Muscle of arm (tissue), 12 donors: ENCODE measurements around the gene NLRP3. TPM values are rescaled to one million over a fixed set of nuclear protein-coding genes. Genes with fewer than 3 reads are reported as not detected.
"Not testable (repeated sequence)": the region's sequence is repeated elsewhere in the genome, so short reads cannot be mapped to it uniquely, and the experiment has no call there.

ENCODE experiments used
- DNase-seq: peaks from one replicate; pipeline ENCODE4 v3.0.0-alpha.2; 2013
- polyA plus RNA-seq, 12 donors: library from polyadenylated mRNA; unstranded; fragments of 120-200 nt; gene quantifications; one replicate each; pipeline ENCODE4 v1.2.1, GENCODE V29; 2013; ENCODE audit not compliant: insufficient read length in 12 of 12

Gene NLRP3
- polyA plus RNA-seq, 12 donors: 0.78 to 2.0 (median 1.1) TPM; not detected in 2

DNA sequence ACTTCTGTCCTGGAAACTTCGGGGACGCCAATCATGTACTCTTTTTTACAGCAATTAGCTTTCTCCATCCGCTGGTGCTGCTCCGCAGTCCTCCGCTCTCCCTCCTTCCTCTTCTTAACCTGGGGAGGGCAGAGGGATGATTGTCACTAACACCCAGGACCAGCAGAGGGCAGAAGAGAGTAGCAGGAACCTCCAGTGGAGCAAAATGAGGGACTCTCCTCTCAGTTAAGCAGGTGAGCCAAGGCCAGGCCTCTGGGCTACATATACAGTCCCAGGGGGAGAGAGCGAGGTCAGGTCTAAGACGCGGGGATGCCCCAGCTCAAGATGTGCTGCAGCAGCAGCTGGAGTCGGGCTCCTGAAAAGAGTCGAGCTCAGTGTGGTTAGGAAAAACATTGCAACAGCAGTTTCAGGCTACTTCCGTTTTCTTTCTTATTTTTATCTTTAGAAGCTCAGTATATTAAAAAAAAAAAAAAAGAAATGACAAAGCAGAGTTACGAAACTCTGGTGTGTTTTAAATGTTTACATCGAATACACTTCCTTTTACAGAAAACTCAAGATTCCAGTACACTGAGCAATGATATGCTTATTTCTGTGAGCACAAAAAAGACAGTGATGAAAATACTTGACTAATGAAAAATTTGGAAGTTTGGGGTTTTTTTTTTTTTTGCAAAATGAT is 25.7 kb upstream of the NLRP3 start:
- peak; percentile 83 for DNase-seq

GRCh38 chr1:247390996-247391395 is 25.0 kb upstream of the NLRP3 start:
- no peak for DNase-seq

DNA sequence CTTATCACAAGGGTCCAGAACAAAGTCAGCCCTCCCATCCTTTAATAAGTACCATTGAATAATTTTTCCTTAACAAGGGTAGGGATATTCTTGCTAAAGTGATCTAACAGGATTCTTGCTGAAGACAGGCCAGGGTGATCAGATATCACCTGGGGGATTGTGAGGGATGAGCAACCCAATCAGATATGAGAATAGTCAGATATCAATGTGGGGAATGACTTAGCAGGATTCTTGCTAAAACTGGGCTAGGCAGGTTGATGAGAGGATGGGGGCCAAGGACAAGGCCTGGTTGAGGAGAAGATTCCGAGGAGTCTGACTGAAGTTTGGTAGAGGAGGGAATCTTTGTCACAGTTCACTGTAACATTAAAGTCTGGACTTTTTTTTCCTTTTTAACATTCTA is 23.9 kb upstream of the NLRP3 start:
- no peak for DNase-seq

GRCh38 chr1:247395075-247395474 is 20.9 kb upstream of the NLRP3 start:
- not testable (repeated sequence) for DNase-seq

GRCh38 chr1:247400685-247401084 is 15.3 kb upstream of the NLRP3 start:
- DNase-seq: no peak

GRCh38 chr1:247401310-247402119 is 14.5 kb upstream of the NLRP3 start:
- DNase-seq: no peak

GRCh38 chr1:247402120-247402675 is 13.8 kb upstream of the NLRP3 start:
- no peak for DNase-seq

DNA sequence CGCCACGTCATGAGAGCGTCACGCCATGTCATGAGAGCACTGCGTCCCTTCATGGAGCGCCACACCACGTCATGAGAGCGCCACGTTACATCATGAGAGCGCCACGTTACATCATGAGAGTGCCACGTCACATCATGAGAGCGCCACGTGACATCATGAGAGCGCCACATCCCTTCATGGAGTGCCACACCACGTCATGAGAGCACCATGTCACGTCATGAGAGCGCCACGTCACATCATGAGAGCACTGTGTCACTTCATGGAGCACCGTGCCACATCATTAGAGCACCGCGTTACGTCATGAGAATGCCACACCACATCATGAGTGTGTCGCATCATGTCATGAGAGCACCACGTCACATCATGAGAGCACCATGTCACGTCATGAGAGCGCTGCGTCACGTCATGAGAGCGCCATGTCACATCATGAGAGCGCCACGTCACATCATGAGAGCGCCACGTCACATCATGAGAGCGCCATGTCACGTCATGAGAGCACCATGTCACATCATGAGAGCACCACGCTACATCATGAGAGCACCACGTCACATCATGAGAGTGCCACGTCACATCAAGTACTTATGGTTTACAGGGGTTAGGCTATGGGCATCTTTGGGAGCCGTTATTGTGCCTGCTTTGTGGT is 9.8 kb upstream of the NLRP3 start:
- no peak for DNase-seq

DNA sequence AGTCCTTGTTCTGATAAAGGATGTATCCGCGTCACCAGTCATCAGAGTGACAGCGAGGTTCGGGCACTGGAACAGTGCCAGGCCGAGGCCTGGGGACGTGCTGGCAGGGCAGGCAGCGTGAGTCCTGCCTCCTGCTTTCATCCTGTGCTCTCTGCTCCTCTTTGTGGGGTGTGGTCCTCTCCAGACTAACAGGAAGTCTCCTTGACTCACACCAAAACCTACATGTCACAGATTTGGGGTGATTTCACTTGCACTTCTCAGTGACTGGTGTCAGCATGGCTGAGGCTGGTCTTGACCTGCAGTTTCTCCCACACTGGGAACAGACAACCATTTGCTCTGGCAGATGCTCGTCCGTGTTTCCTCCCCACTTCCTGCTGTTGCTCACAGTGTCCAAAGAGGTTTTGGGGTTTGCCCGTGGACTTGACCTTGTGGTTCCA is 8.8 kb upstream of the NLRP3 start:
- no peak for DNase-seq

DNA sequence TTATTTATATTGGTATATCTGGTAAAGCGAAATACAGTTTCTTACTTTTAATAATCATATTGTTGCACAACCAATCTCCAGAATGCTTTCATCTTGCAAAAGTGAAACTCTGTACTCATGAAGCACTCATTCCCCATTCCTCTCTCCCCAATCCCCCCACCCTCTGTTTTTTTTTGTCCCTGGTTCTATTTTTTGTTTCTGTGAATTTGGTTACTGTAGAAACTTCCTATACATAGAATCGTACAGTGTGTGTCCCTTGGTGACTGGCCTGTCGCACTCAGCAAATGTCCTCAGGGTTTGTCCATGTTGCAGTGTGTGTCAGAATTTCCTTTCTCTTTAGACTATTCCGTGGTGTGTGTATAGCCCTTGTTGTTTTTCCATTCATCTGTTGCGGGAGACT is 7.9 kb upstream of the NLRP3 start:
- no peak for DNase-seq

- DNase-seq: no peak
Observed at GRCh38 chr1:247409869-247410544, 6.0 kb upstream of the NLRP3 start.

DNA sequence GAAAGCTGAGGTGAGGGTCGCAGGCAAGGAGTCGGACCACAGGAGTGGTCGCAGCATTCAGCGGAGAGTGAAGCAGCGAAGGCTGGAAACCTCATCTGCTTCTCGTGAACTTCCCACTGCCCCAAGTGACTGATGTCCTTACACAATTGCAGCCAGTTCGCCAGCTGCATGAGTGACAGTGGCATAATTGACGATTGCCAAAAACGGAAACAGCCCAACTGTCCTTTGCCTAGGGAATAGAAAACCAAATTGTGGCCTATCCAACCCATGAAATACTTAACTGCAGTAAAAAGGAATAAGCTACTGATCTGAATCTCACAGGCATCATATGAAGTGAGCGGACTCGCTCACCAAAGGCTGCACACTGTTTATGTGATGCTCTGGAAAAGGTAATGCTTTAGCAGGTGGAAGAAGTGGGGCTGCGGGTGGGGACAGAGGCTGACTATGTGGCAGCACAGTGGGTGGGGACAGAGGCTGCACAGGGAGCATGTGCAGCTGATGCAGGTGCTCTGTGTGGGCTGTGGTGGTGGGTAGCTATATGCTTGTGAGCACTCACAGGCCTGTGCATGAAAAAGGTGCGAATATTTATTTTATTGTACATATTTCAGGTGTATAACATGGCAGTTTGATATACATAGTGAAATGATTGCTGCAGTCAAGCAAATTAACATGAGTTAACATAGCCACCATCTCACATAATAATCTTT is 4.2 kb upstream of the NLRP3 start:
- no peak for DNase-seq

- DNase-seq: no peak
Observed at GRCh38 chr1:247417831-247418230, 1.9 kb downstream of the NLRP3 start.

DNA sequence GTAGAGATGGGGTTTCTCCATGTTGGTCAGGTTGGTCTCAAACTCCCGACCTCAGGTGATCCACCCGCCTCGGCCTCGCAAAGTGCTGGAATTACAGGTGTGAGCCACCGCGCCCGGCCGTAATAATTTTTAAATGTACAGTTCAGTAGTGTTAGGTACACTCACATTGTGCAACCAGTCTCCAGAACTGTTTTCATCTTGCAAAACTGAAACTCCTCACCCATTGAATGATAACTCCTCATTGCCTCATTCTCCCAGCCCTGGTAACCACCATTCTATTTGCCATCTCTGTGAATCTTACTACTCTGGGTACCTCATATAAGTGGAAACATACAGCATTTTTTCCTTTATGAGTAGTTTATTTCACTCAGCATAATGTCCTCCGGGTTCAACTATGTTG is 3.4 kb downstream of the NLRP3 start:
- no peak for DNase-seq

GRCh38 chr1:247421074-247421473 is 5.1 kb downstream of the NLRP3 start:
- DNase-seq: no peak

GRCh38 chr1:247429496-247429895 is 13.5 kb downstream of the NLRP3 start:
- DNase-seq: peak; percentile 38

DNA sequence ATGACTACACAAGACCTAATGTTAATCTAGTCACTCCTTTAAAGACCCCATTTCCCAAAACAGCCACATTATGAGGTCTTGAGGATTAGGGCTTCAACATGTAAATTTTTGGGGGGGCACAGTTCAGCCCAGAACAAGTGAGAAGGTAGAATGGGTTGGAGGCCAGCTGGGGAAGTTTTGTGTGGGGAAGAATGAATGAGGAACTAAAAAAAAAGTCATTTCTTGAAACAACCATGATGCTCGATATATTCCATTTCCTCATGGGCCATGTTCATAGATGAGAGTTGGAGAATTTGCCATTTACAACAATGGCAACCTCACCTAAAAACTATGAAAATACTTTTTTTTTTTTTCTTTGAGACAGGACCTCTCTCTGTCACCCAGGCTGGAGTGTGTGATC is 14.5 kb downstream of the NLRP3 start:
- DNase-seq: no peak

DNA sequence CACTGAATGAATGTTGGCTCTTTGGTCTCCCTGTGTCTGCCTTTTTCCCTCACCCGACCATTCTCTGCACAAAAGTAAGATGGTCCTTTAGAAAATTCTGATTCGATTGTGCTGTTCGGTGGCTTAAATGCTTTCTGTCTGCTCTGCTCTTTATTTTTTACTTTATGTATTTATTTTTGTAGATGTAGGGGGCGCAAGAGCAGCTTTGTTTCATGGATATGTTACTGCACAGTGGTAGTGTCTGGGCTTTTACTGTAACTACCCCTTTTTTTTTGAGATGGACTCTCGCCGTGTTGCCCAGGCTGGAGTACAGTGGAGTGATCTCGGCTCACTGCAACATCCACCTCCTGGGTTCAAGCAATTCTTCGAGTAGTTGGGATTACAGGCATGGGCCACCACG is 15.7 kb downstream of the NLRP3 start:
- no peak for DNase-seq

GRCh38 chr1:247434005-247434404 is 18.0 kb downstream of the NLRP3 start:
- no peak for DNase-seq

GRCh38 chr1:247435030-247435758 is 19.2 kb downstream of the NLRP3 start:
- DNase-seq: no peak

DNA sequence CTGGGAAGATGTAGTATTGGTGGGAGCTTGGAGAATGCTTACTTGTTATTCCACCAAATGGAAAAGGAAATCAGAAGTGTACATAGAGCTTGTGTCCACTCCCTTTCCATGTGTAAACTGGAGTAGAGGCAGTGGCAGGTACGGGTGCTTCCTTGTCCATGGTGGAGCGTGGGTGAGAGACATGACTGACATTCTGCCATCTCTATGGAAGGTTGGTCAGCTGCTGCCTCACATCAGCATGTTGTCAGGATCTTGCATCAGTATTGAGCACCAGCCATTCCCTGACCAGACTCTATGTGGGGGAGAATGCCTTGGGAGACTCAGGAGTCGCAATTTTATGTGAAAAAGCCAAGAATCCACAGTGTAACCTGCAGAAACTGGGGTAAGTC is 19.8 kb downstream of the NLRP3 start:
- DNase-seq: no peak
